Kidney (tissue), 14 donors: Measurements from ENCODE around the gene ZNF100. TPM values are rescaled to one million over a fixed set of nuclear protein-coding genes. Genes with fewer than 3 reads are reported as not detected.

Experiments
- DNase-seq, 5 donors: peaks; one replicate each; pipeline ENCODE4 v3.0.0-alpha.2; 2013 to 2020
- FAIRE-seq: peaks from 2 replicates; lab custom pipeline; 2012; peaks lifted over from hg19 to GRCh38; lab: Jason Lieb, UNC
- H3K27ac ChIP-seq, 2 donors: one replicate each; pipeline ENCODE4 v1.7.0; 2013; ENCODE audit warnings: low read depth in 2 of 2, low read length in 2 of 2, inconsistent platforms in 1 of 2
- H3K27me3 ChIP-seq: one replicate; pipeline ENCODE4 v1.7.1; 2013; ENCODE audit warnings: low read length, inconsistent platforms; ENCODE audit not compliant: control insufficient read depth, insufficient read depth
- H3K36me3 ChIP-seq, 3 donors: one replicate each; pipeline versions ENCODE4 v1.7.0 to v1.7.1; 2013; ENCODE audit warnings: low read length in 3 of 3, control low read depth in 1 of 3, inconsistent platforms in 1 of 3; ENCODE audit not compliant: insufficient read depth in 3 of 3, control insufficient read depth in 2 of 3
- H3K4me1 ChIP-seq, 3 donors: one replicate each; pipeline versions ENCODE4 v1.7.0 to v1.7.1; 2013; ENCODE audit warnings: low read length in 3 of 3, inconsistent platforms in 1 of 3, low read depth in 1 of 3; ENCODE audit not compliant: control insufficient read depth in 2 of 3, insufficient read depth in 2 of 3
- H3K4me3 ChIP-seq, 3 donors: one replicate each; pipeline versions ENCODE4 v1.7.0 to v1.8.1; 2013; ENCODE audit warnings: low read length in 3 of 3, control low read depth in 1 of 3, inconsistent platforms in 1 of 3
- H3K9ac ChIP-seq, 3 donors: one replicate each; pipeline versions ENCODE4 v1.7.0 to v1.7.1; 2013; ENCODE audit warnings: low read length in 3 of 3, control low read depth in 1 of 3, inconsistent platforms in 1 of 3
- H3K9me3 ChIP-seq, 3 donors: one replicate each; pipeline versions ENCODE4 v1.7.0 to v1.7.1; 2013; ENCODE audit warnings: low read length in 3 of 3, control low read depth in 1 of 3, inconsistent platforms in 1 of 3; ENCODE audit not compliant: control insufficient read depth in 2 of 3, insufficient read depth in 1 of 3
- CTCF ChIP-seq: IDR thresholded peaks from 3 replicates; pipeline ENCODE4 v1.5.1; 2012; ENCODE audit warnings: mild to moderate bottlenecking, moderate library complexity, borderline replicate concordance; ENCODE audit not compliant: insufficient read depth; ENCODE audit errors: extremely low read depth
- intact Hi-C: fragments of 100-400 bp; cut with DNase I; formaldehyde crosslinking; loops from one replicate; pipeline ENCODE4 v1.11.1; 2022
- polyA plus RNA-seq: library from polyadenylated mRNA; stranded (reverse); fragments of 350-450 nt; fragmentation: Illumina TruSeq; extraction: RNeasy Lipid Tissue Mini Kit (QIAGEN cat#74804); gene quantifications from one replicate; pipeline ENCODE4 v1.2.3, GENCODE V29; 2014; ENCODE audit warnings: low read depth, low replicate concordance; ENCODE audit not compliant: insufficient read depth
- total RNA-seq: library from RNA; stranded (reverse); fragmentation: NEBNext Ultra II Directional; extraction: Animal tissue kit (Norgen Biotek cat#: 25700); gene quantifications from one replicate; pipeline ENCODE4 v1.2.1, GENCODE V29; 2021
- donor health status: control.
- donor health status: control.
- donor health status: control.
- donor health status: control.
- donor health status: control.
- donor health status: DM: yes; HTN: yes; CAD: no.
- donor health status: Normal renal cell carcinoma (clear cell type).

The ZNF100 gene
- total and polyA plus RNA-seq, 2 donors from 2014 or later = 1.1 to 15.7 TPM

GRCh38 chr19:21691661-21692060 is 75.7 kb downstream of the ZNF100 start:
- peak in 3 of 5 donors; percentile 27 to 61 (median 29) for DNase-seq
- intact Hi-C loops = no loop called here

GRCh38 chr19:21688464-21688863 is 78.9 kb downstream of the ZNF100 start:
- H3K36me3 ChIP-seq = no peaks in the 10 kb centered on the region
- H3K27ac ChIP-seq = no peak overlapping the region
- no peak for FAIRE-seq
- H3K4me1 ChIP-seq = peaks cover 0 to 2% (median 0%) of the 10 kb centered on the region in 3 donors
- no peaks in the 10 kb centered on the region for H3K27me3 ChIP-seq
- intact Hi-C loops = no loop called here
- no peaks in the 10 kb centered on the region for H3K9me3 ChIP-seq
- H3K4me3 ChIP-seq = no peak overlapping the region
- no peak for DNase-seq
- no peak for TF ChIP-seq CTCF
- H3K9ac ChIP-seq = no peak overlapping the region

More at GRCh38 chr19:21691661-21692060, 75.7 kb downstream of the ZNF100 start:
- no peak for TF ChIP-seq CTCF
- no peak overlapping the region for H3K9ac ChIP-seq
- no peaks in the 10 kb centered on the region for H3K36me3 ChIP-seq
- no peaks in the 10 kb centered on the region for H3K27me3 ChIP-seq
- H3K27ac ChIP-seq = no peak overlapping the region
- peaks cover 0 to 4% (median 0%) of the 10 kb centered on the region in 3 donors for H3K4me1 ChIP-seq
- H3K4me3 ChIP-seq = no peak overlapping the region
- H3K9me3 ChIP-seq = no peaks in the 10 kb centered on the region
- FAIRE-seq = no peak

- intact Hi-C loops = no loop called here
- no peak for FAIRE-seq
- TF ChIP-seq CTCF = no peak
These were observed 86.7 kb downstream of the ZNF100 start for GRCh38 chr19:21680671-21681070.

GRCh38 chr19:21680026-21680425 is 87.4 kb downstream of the ZNF100 start:
- no peak for TF ChIP-seq CTCF
- Histone ChIP-seq H3K27ac (no peak overlapping the region), H3K36me3 (no peaks in the 10 kb centered on the region), H3K4me1 (no peaks in the 10 kb centered on the region), H3K9me3 (no peaks in the 10 kb centered on the region), H3K4me3 (no peak overlapping the region), H3K27me3 (no peaks in the 10 kb centered on the region), H3K9ac (no peak overlapping the region)
- intact Hi-C loops = no loop called here
- DNase-seq (no peak), FAIRE-seq (no peak)

More at GRCh38 chr19:21680671-21681070, 86.7 kb downstream of the ZNF100 start:
- Histone ChIP-seq H3K9ac (no peak overlapping the region), H3K4me1 (no peaks in the 10 kb centered on the region), H3K4me3 (no peak overlapping the region), H3K36me3 (no peaks in the 10 kb centered on the region), H3K27ac (no peak overlapping the region), H3K9me3 (no peaks in the 10 kb centered on the region), H3K27me3 (no peaks in the 10 kb centered on the region)
- DNase-seq = no peak
